Keratinocyte (primary cell): ENCODE results near the gene AP3S1.

Source experiments
- CTCF ChIP-seq, 3 experiments: IDR thresholded peaks in 1 of 3; conservative IDR thresholded peaks in 1 of 3; optimal IDR thresholded peaks in 1 of 3; 2 replicates in 2 of 3; 3 replicates in 1 of 3; pipeline versions ENCODE3 to v1.5.1; 2011; ENCODE audit warnings: low read length in 3 of 3, mild to moderate bottlenecking in 3 of 3, moderate library complexity in 2 of 3, control low read depth in 1 of 3, inconsistent platforms in 1 of 3; ENCODE audit not compliant: insufficient read depth in 2 of 3; ENCODE audit errors: extremely low read depth in 1 of 3
- EZH2 ChIP-seq: IDR thresholded peaks from one replicate; pipeline ENCODE4 v1.6.1; 2012; ENCODE audit warnings: inconsistent platforms, mild to moderate bottlenecking, low read length, moderate library complexity

- TF ChIP-seq CTCF (optimal IDR thresholded peaks at IDR 0.05 in 1 of 3, IDR thresholded peaks at IDR 0.05 in 1 of 3, conservative IDR thresholded peaks at IDR 0.05 in 1 of 3; ENCODE audit: extremely low read depth in 1 of 3, insufficient read depth in 2 of 3, low read length in 3 of 3) (no peak), EZH2 (no peak)
These were observed 98.5 kb downstream of the AP3S1 start for GRCh38 chr5:115940080-115940810.
